HepG2 (cell line): ENCODE data around the gene FAM114A2. TPM values are rescaled to one million over a fixed set of nuclear protein-coding genes. Genes with fewer than 3 reads are reported as not detected.

Experiments used
- ATAC-seq: fragments of 200-7000 bp; cut with Tn5 transposase; 3 replicates; pipeline ENCODE4 v1.9.1; 2020; ENCODE audit warnings: mild to moderate bottlenecking, moderate library complexity
- BruUV-seq: library from RNA; stranded (reverse); fragments of 400-500 nt; replicated peaks from 2 replicates; lab custom pipeline; 2021; lab: Mats Ljungman, UMichigan
- CTCF ChIA-PET: fragments of 300-600 bp; formaldehyde crosslinking; extraction: SDS; loops from one replicate; lab custom pipeline; 2021; ENCODE audit warnings: low total read pairs, inconsistent platforms, low intra/inter-chr PET ratio; lab: Yijun Ruan, JAX
- POLR2A ChIA-PET: fragments of 350-600 bp; sonication (Branson Sonifier 250); formaldehyde crosslinking; loops from one replicate; lab custom pipeline; 2020; ENCODE audit warnings: antibody characterized with exemption, inconsistent platforms; lab: Yijun Ruan, JAX
- DNase-seq: peaks from one replicate; pipeline ENCODE4 v3.0.0-alpha.2; 2015; ENCODE audit warnings: low spot score
- FAIRE-seq: peaks from 3 replicates; lab custom pipeline; 2011; peaks lifted over from hg19 to GRCh38; lab: Jason Lieb, UNC
- H2AFZ ChIP-seq: one replicate; pipeline ENCODE4 v1.6.1; 2011; ENCODE audit warnings: low read length, inconsistent platforms
- H3K27ac ChIP-seq: fragments of 300-600 bp; 3 replicates; pipeline ENCODE4 v1.8.0; 2011; ENCODE audit warnings: mixed run types, mild to moderate bottlenecking, mixed read lengths, low read length, inconsistent platforms; ENCODE audit not compliant: insufficient read depth; ENCODE audit errors: extremely low read length
- H3K27me3 ChIP-seq, 2 experiments: fragments of 200-600 bp in 1 of 2; 2 replicates in 1 of 2; 3 replicates in 1 of 2; pipeline versions ENCODE4 v1.6.0 to v1.8.0; 2011; ENCODE audit warnings: low read length in 2 of 2, mild to moderate bottlenecking in 2 of 2, moderate library complexity in 2 of 2, inconsistent platforms in 1 of 2; ENCODE audit not compliant: insufficient read depth in 2 of 2, control insufficient read depth in 1 of 2
- H3K36me3 ChIP-seq, 2 experiments: fragments of 200-600 bp in 1 of 2; replicated peaks in 1 of 2; 2 replicates in 1 of 2; 3 replicates in 1 of 2; pipeline versions ENCODE4 v1.5.1 to v1.8.0; 2011; ENCODE audit warnings: low read length in 2 of 2, inconsistent platforms in 1 of 2; ENCODE audit not compliant: insufficient read depth in 2 of 2, control insufficient read depth in 1 of 2
- H3K4me1 ChIP-seq: 2 replicates; pipeline ENCODE4 v1.5.1; 2012; ENCODE audit warnings: low read length, inconsistent platforms; ENCODE audit not compliant: insufficient read depth
- H3K4me2 ChIP-seq: 2 replicates; pipeline ENCODE4 v1.6.0; 2011; ENCODE audit warnings: low read depth, low read length, inconsistent platforms
- H3K4me3 ChIP-seq, 3 experiments: fragments of 200-600 bp in 1 of 3; sonication (generic), shearing (Covaris generic) in 1 of 3; replicated peaks in 1 of 3; 2 replicates each; pipeline ENCODE4 v1.5.1; 2011 to 2016; ENCODE audit warnings: low read length in 3 of 3, inconsistent platforms in 2 of 3, low read depth in 2 of 3, mild to moderate bottlenecking in 2 of 3, control low read depth in 1 of 3, mixed read lengths in 1 of 3; ENCODE audit not compliant: insufficient read depth in 1 of 3
- H3K79me2 ChIP-seq: one replicate; pipeline ENCODE4 v1.6.1; 2011; ENCODE audit warnings: low read length, inconsistent platforms; ENCODE audit not compliant: insufficient read depth
- H3K9ac ChIP-seq: 2 replicates; pipeline ENCODE4 v1.6.0; 2011; ENCODE audit warnings: mild to moderate bottlenecking, low read depth, low read length, inconsistent platforms; ENCODE audit not compliant: insufficient read depth
- H3K9me3 ChIP-seq: 2 replicates; pipeline ENCODE4 v1.5.1; 2012; ENCODE audit warnings: mild to moderate bottlenecking, low read length
- H4K20me1 ChIP-seq: 2 replicates; pipeline ENCODE4 v1.6.0; 2011; ENCODE audit warnings: inconsistent platforms, mild to moderate bottlenecking, low read length, moderate library complexity; ENCODE audit not compliant: insufficient read depth
- BRCA1 ChIP-seq: sonication (generic); formaldehyde crosslinking; IDR thresholded peaks from 2 replicates; pipeline ENCODE4 v1.4.0; 2020; ENCODE audit warnings: missing genetic modification reagents
- FUBP1 ChIP-seq: sonication (generic); formaldehyde crosslinking; IDR thresholded peaks from 2 replicates; pipeline ENCODE4 v1.5.1; 2020; ENCODE audit warnings: missing genetic modification reagents, mild to moderate bottlenecking, borderline replicate concordance
- HOXA5 ChIP-seq: sonication (generic); formaldehyde crosslinking; IDR thresholded peaks from 2 replicates; pipeline ENCODE4 v1.4.0; 2020; ENCODE audit warnings: missing genetic modification reagents
- KAT2B ChIP-seq: fragments of 150-350 bp; IDR thresholded peaks from 2 replicates; pipeline ENCODE4 v1.6.1; 2014; ENCODE audit warnings: low read depth, low read length, borderline replicate concordance
- NFE2 ChIP-seq: sonication (generic); formaldehyde crosslinking; IDR thresholded peaks from 2 replicates; pipeline ENCODE4 v1.4.0; 2020; ENCODE audit warnings: missing genetic modification reagents
- NFYB ChIP-seq: sonication (generic); formaldehyde crosslinking; IDR thresholded peaks from 2 replicates; pipeline ENCODE4 v1.4.0; 2020; ENCODE audit warnings: missing genetic modification reagents
- NR2C2 ChIP-seq: sonication (generic); formaldehyde crosslinking; IDR thresholded peaks from 2 replicates; pipeline ENCODE4 v1.4.0; 2020; ENCODE audit warnings: missing genetic modification reagents, mild to moderate bottlenecking, moderate library complexity, borderline replicate concordance
- PHF20 ChIP-seq: sonication (generic); formaldehyde crosslinking; IDR thresholded peaks from 2 replicates; pipeline ENCODE4 v1.5.0; 2020; ENCODE audit warnings: mild to moderate bottlenecking, missing genetic modification reagents
- SALL2 ChIP-seq: sonication (generic); formaldehyde crosslinking; IDR thresholded peaks from 2 replicates; pipeline ENCODE4 v1.8.1; 2023; ENCODE audit warnings: mild to moderate bottlenecking, missing genetic modification reagents, inconsistent platforms
- SMARCC2 ChIP-seq: fragments of 450-650 bp; IDR thresholded peaks from 2 replicates; pipeline ENCODE4 v1.6.1; 2017; ENCODE audit warnings: antibody characterized with exemption, mild to moderate bottlenecking
- ZBTB7A ChIP-seq: sonication (generic); formaldehyde crosslinking; IDR thresholded peaks from 2 replicates; pipeline ENCODE4 v1.8.0; 2022; ENCODE audit warnings: mild to moderate bottlenecking, missing genetic modification reagents
- ZNF33A ChIP-seq: sonication (generic); formaldehyde crosslinking; IDR thresholded peaks from 2 replicates; pipeline ENCODE4 v1.5.1; 2020; ENCODE audit warnings: missing genetic modification reagents, mild to moderate bottlenecking, moderate library complexity, borderline replicate concordance
- ZNF367 ChIP-seq: sonication (generic); formaldehyde crosslinking; IDR thresholded peaks from 2 replicates; pipeline ENCODE4 v1.4.0; 2020; ENCODE audit warnings: missing genetic modification reagents, borderline replicate concordance
- ZNF562 ChIP-seq: sonication (generic); formaldehyde crosslinking; IDR thresholded peaks from 2 replicates; pipeline ENCODE4 v1.8.0; 2022; ENCODE audit warnings: missing genetic modification reagents, borderline replicate concordance
- ZNF781 ChIP-seq: sonication (generic); formaldehyde crosslinking; IDR thresholded peaks from 2 replicates; pipeline ENCODE4 v1.5.1; 2020; ENCODE audit warnings: borderline replicate concordance, mild to moderate bottlenecking, missing genetic modification reagents; ENCODE audit errors: not compliant biosample characterization
- ZNF883 ChIP-seq: sonication (generic); formaldehyde crosslinking; IDR thresholded peaks from 2 replicates; pipeline ENCODE4 v1.5.1; 2020; ENCODE audit warnings: mild to moderate bottlenecking, missing genetic modification reagents; ENCODE audit errors: not compliant biosample characterization
- WGBS: methylation state at CpG from one replicate; pipeline ENCODE4 v1.1.6; 2017; ENCODE audit warnings: low lambda C conversion rate; 5-methylcytosine and 5-hydroxymethylcytosine counted together
- in situ Hi-C: cut with HindIII; loops from 2 replicates; pipeline ENCODE4 v1.10.0; 2017; ENCODE audit warnings: low pct_unique_long_range_greater_than_20kb; ENCODE audit not compliant: extremely low pct_ligation_motif_present
- intact Hi-C: fragments of 100-400 bp; cut with micrococcal nuclease; formaldehyde crosslinking; loops from one replicate; pipeline ENCODE4 v1.10.0; 2022; ENCODE audit not compliant: unreplicated experiment
- polyA plus RNA-seq, 8 experiments: library from polyadenylated mRNA; depleted of rRNA in 3 of 8; stranded (reverse) in 7 of 8; unstranded in 1 of 8; fragments of >200 nt; fragmentation: Illumina TruSeq in 4 of 8; extraction: Trizol in 4 of 8; gene quantifications; 2 replicates each; pipeline versions ENCODE4 v1.2.1 to v1.2.3, GENCODE V29; 2011 to 2016; ENCODE audit warnings: low read depth in 4 of 8, missing spikeins in 1 of 8, mixed read lengths in 1 of 8; ENCODE audit not compliant: insufficient read depth in 1 of 8
- total RNA-seq, 5 experiments: library from RNA; depleted of rRNA; stranded (reverse); fragments of >200 nt; fragmentation: Illumina TruSeq; extraction: Trizol; gene quantifications; 2 replicates each; pipeline ENCODE4 v1.2.3, GENCODE V29; 2016; ENCODE audit warnings: low read depth in 1 of 5

FAM114A2 gene
- total and polyA plus RNA-seq, 2 of the 13 experiments (the other 11 are each of a cell fraction or from before 2014, with no cell fraction given), result 6.9 to 11.4 TPM

GRCh38 chr5:154087260-154087659 lies 48.5 kb upstream of the FAM114A2 start:
- WGBS, result 0% methylated on average over 2 of the region's 2 CpGs
- POLR2A ChIA-PET, result no interaction called here
- H3K9ac ChIP-seq, result no peak overlapping the region
- no peaks in the 10 kb centered on the region for H3K9me3 ChIP-seq
- FAIRE-seq (no peak), DNase-seq (no peak), ATAC-seq (no peak)
- in situ Hi-C loops (no loop called here), intact Hi-C loops (no loop called here)
- BruUV-seq, result no TSS peak
- H3K4me2 ChIP-seq, result no peak overlapping the region
- no peak overlapping the region for H2AFZ ChIP-seq
- TF ChIP-seq ZNF33A (no peak), KAT2B (no peak), ZNF562 (no peak), FUBP1 (CRISPR knock-in tag) (no peak), NR2C2 (CRISPR knock-in tag) (no peak), ZBTB7A (CRISPR knock-in tag) (no peak), NFYB (CRISPR knock-in tag) (no peak), ZNF781 (CRISPR knock-in tag) (no peak), HOXA5 (CRISPR knock-in tag) (no peak), BRCA1 (no peak), SALL2 (CRISPR knock-in tag) (no peak), ZNF883 (CRISPR knock-in tag) (no peak), SMARCC2 (no peak), ZNF367 (no peak), PHF20 (no peak), NFE2 (no peak)
- CTCF ChIA-PET, result no interaction called here
- H3K27me3 ChIP-seq, result peaks cover 2 to 24% of the 10 kb centered on the region in 2 experiments; a peak in 3 of 5 replicates
- no peaks in the 10 kb centered on the region for H3K79me2 ChIP-seq
- no peaks in the 10 kb centered on the region for H3K4me1 ChIP-seq
- H3K4me3 ChIP-seq, result no peak overlapping the region
- H3K27ac ChIP-seq, result no peak overlapping the region
- no peaks in the 10 kb centered on the region for H3K36me3 ChIP-seq
- no peaks in the 10 kb centered on the region for H4K20me1 ChIP-seq
